Activated CD8-positive, alpha-beta memory T cell treated with anti-CD3 and anti-CD28 coated beads for 1 hour (primary cell): Measurements from ENCODE around the gene KCNAB1.

Source experiments
- DNase-seq, 2 donors: peaks; one replicate each; pipeline ENCODE4 v3.0.0-alpha.2; 2020; ENCODE audit warnings: low read depth in 1 of 2; ENCODE audit errors: extremely low read depth in 1 of 2

KCNAB1 gene

DNA sequence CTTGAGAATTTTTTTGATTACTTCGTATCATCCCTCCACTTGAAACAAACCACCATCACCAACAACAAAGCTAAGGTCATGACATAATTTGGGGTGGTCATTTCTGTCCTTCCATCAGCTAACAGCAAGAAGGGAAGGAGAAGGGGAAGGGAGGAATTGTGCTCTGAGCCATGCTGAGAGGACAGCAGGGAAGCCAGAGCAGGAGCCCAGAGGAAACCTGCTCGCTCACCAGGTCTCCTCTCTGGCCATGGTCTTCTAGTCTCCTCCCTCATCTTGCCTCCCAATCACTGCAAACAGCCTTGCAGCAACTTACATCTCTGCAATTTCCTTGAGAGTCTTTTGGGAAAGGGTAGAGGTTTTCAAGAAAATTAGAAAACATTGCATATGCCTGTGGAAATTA lies 237.9 kb downstream of the KCNAB1 start:
- no peak for DNase-seq

DNA sequence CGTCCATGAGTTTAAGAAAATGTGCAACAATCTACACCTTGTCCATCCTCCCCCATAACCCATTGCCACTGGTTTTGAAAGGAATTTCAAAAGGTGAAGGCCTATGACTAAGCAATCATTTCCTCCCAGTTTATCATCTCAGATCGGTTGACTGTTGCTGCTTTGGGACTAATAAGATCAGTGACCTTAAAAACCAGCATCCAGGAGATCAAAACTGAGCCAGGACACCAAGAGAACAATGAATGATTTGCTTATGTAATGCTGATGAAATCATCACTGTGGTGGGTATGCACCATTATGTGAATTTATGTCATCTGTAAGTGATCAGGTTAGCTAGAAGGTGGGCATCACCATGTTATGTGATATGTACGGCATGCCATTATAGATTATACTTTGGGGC lies 239.0 kb downstream of the KCNAB1 start:
- no peak for DNase-seq

DNA sequence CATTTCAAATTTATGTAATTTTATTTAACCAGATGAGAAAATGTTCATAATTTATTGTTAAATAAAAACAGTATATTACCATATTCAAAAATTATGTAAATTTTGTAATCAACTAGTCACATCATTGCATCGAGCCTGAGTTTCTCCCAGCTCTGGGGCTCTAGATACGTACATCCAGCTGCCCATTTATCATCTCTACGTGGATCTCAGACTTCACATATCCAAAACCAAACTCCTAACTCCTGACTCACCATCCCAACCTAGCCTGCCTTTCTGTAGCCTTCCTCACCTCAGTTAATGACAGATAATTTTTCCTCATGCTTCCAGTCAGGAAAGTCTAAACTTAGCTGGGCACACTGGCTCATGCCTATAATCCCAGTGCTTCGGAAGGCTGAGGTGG lies 239.7 kb downstream of the KCNAB1 start:
- DNase-seq = no peak

DNA sequence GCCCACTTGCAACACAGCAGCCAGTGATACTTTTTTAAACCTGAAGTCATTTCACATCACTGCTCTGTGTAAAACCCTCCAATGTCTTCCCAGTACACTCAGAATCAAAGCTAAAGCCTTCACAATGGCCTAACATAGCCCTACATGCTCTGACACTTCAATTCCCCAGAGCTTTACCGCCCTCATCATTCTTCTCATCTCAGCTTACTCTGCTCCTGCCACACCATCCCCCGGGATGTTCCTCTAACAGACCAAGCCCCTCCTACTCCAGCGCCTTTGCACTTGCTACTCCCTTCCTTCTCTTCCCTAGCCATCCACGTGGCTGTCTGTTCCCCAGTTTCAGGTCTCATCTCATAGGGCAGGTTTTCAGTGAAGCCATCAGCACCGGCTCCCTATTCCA lies 240.6 kb downstream of the KCNAB1 start:
- DNase-seq = no peak

DNA sequence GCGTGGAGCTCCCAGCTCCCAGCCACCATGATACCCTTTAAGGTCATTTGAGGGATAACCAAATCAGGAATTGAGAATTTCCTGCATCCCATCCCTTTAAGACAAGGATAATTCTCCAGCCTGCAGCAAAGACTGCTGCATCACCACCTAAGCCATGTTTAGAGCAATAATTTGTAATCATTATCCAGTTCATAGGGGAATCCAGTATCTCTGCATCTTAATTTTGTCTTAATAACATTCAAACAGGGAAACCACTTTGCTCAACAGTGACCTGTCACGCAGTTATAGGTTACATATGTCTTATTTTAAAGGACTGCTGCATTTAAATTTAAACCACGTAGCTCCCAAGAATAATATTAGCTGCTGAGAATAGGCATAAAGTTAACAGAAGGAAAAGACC lies 246.2 kb downstream of the KCNAB1 start:
- DNase-seq = no peak

DNA sequence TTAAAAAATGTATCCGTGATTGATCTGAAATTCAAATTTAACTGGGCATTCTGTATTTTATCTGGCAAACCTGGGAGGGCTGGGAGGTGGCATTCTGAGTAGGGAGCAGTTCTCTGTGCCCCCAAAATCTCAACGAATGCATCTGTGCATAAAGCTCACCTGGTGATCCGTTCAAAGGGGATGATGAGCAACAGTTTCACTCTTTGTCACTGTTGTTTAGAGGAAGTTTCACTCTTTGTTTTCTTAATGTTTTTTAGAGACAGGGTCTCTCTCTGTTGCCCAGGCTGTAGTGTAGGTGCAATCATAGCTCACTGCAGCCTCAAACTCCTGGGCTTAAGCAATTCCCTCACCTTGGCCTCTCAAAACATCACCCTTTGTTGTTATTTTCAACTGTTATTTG lies 247.8 kb downstream of the KCNAB1 start:
- DNase-seq = no peak

DNA sequence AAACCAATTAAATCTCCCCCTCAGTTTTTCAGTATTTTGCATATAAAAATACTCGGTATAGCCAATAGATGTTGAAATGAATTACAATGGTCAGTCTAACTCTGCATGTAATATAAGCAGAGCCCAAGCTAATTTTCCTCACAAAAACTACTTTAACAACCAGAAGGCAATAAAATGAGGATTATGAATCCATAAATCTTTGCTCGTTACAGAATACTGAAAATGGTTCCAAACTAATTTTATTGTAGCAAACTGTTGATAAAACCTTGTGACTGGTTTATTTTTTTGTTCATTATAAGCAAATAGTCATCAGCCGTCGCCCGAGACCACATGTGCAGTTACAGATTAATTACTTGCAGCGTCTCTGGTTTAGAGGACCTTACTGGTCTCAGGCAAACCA lies 251.3 kb downstream of the KCNAB1 start:
- no peak for DNase-seq

DNA sequence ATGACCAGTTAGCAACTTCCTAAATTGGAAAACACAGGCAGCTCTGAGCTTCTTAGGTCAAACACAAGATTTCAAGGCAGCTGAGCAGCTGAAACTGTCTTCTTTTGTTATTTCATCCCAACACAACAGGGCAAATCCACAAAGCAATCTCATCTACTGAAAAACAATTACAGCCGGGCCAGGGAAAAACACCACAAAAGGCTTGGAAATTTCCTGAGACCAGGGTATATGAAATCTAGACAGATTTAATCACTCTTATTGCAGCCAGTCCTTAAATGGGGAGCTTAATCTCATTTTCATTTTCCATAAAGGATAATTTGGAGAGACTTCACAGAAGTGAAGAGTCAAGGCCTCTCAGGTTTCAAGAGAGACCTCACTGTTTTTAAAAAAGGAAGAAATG lies 252.7 kb downstream of the KCNAB1 start:
- no peak for DNase-seq

DNA sequence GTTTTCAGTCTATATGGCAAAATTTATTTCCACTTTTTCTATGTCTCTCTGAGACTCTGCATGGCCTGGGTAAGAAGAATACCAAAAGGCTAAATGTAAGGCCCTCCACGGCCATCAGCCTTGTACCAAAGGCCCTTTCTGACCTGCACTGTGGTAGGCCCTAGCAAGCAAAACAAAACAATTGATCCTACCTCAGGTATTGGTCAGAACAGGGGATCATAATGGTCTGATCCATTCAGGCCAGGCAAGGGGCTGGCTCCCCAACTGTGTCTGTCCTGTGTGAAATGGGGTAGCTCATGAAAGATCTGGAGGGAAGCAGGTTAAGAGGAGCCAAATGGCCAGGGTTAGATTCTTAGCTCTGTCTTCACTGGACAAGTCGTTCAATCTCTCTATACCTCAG lies 253.3 kb downstream of the KCNAB1 start:
- DNase-seq = no peak

DNA sequence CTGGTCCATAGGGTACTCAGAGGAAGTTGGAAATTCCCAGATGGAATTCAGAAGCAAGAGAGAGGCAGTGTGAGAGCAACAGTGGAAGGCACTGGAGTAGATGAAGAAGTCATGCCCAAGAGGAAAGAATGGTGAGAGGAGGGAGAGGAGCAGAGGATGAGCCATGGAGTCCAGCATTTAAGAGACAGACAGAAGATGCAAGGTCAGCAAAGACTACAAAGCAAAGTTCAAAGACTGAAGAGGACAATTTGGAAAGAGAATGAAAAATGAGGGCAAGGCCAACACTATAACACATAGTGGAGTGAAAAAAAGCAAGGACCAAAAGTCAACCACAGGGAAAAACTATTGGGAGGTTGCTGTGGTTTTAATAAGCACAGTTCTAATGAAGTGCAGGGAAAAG lies 255.8 kb downstream of the KCNAB1 start:
- no peak for DNase-seq

DNA sequence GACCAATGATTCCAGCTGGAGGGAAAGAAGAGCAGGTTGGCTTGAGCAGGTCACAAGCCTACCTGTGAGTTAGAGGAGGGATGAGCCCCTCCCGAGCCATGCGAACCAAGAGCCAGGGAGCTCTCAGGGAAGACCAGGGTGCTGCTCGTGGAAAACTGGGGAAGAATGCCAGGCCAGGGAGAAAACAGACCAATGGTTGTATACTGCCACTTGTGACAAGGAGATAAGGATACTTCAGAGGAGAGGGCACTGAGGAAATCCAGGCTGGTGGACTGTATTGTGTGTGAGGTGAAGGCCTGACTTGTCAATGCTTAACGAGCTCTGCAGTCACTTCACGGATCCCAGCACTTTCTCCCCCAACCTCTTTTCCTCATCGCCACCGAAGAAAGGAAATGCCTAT lies 256.9 kb downstream of the KCNAB1 start:
- DNase-seq = no peak

DNA sequence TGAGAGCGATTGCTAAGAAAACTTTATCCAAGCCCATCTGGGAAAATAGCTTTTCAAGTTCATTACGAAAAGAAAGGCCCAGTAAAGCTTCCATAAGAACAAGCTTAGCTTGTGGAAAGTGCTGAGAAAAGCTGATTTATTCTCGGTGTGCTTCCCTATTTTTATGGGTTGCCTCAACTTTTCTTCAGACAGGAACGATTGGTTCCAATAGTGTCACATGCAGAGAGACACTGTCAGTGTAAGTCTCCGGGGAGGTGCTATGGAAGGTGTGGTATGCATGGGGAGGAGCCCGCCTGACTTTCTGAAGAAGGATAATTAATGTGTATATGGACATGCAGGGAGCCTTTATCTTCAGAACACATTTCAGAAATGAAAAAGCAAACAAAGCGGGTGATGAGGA lies 257.3 kb downstream of the KCNAB1 start:
- DNase-seq = no peak

DNA sequence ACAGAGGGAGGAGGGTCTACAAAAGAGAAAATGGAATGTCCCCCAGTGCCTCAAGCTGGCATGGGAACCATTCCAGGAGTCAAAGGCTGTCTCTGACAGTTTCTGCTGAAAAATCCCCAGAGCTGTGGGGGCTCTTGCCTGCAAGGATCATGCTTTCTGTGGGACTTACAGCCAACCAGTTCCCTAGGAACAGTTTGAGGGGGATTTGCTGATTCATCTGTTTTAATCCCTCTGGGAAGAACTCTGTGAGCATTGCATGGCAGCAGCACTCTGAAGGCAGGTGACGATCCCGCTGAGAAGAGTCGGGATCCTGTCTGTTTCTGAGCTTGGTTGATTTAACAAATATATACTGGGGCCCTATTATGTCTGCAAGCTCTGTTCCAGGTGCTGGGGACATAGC lies 258.5 kb downstream of the KCNAB1 start:
- DNase-seq = no peak

DNA sequence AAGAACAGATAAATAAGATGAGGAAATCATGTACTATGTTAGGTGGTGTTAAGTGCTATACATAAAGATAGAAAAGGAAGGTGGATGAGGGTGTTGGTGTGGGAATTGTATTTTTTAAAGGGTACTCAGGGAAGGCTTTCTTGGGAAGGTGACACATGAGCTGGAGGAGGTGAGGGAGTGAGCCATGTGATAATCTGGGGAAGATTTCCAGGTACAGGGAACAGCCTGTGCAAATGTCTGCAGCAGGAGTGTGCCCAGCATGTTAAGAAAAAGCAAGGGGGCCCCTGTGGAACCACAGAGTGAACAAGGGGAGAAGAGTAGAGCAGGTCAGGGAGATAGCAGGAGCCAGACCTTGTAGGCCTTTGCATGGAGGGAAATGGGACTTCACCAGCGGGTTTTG lies 258.9 kb downstream of the KCNAB1 start:
- DNase-seq = no peak

DNA sequence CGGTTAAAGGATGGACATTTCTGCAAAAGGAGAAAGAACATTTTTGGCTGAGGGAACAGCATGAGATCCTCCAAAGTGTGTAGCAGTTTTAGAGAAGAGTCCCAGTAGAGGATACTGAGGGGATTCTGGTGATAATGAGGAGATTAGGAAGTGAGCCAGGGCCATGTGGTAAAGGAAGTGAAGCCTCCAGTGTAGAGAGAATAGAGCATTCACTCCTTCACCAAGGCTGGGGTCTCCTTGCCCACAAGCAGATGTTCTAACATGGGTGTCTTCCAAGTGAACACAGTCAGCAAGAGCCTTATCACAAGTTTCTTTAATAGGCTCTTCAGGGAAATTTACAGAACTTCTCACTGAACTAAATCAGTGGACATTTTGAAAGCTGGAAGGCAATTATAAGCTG lies 260.9 kb downstream of the KCNAB1 start:
- no peak for DNase-seq

DNA sequence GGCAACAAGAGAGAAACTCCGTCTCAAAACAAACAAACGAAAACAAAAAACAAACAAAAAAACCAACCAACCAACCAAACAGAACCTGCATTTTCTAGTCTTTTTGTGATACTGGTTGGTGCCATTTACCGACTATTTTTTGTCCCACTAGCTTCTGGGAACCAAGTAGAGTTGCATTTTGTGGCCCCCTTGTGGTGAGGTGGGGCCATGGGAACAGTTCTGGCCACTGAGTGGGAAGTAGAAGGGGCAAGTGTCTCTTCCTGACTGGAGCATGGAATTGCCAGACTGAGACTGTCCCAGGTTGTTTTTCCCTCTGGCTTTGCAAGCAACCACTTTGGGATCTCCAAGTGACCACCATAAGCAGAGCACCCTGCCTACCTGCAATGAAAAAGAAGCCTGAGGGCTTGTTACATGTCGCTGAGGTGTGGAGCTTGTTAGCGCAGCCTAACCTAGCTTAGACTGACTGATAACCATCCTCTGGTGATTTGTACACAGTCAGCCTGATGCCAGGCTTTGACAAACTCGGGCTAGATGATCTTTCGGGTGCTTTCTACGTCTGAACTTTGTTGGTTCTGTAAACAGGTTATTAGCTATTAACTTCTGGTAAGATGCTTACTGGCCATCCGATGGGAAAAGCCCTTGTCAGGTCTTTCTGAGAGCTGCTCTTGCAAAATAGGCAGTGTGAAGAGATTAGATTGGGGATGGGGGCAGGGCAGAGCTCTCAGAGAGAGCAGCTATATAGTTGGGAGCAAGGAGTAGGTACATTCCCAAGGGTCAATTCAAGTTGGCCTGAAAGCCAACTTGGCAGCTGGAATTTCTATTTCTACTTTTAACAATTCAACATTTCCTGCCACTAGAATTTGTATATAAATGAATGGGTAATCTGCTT lies 262.3 kb downstream of the KCNAB1 start:
- no peak for DNase-seq

DNA sequence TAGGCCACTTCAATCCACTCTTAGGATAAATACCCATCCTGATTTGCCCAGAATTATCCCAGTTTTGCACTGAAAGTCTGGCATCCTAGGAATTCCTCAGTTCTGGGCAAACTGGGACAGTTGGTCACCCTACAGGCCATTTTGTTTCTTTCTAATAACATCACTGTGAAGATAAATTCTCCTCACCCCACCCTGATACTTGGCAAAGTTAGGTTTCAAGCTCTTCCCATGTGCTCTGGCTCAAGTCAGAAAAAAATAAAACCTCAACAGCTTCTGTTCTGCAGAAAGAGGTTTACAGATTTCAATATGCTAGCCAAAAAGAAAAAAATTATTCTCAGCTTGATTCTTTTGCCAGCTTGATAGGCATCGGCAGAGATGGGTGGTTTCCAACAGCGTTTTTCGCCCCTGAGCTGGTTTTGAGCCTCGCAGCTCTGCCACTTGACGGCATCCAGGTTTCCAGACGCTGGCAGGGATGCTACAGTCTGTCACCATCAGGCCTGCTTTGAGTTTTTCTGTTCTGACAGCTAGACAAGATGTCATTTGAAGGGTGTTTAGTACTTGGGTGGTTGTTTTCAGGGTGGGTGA lies 263.2 kb downstream of the KCNAB1 start:
- no peak for DNase-seq

DNA sequence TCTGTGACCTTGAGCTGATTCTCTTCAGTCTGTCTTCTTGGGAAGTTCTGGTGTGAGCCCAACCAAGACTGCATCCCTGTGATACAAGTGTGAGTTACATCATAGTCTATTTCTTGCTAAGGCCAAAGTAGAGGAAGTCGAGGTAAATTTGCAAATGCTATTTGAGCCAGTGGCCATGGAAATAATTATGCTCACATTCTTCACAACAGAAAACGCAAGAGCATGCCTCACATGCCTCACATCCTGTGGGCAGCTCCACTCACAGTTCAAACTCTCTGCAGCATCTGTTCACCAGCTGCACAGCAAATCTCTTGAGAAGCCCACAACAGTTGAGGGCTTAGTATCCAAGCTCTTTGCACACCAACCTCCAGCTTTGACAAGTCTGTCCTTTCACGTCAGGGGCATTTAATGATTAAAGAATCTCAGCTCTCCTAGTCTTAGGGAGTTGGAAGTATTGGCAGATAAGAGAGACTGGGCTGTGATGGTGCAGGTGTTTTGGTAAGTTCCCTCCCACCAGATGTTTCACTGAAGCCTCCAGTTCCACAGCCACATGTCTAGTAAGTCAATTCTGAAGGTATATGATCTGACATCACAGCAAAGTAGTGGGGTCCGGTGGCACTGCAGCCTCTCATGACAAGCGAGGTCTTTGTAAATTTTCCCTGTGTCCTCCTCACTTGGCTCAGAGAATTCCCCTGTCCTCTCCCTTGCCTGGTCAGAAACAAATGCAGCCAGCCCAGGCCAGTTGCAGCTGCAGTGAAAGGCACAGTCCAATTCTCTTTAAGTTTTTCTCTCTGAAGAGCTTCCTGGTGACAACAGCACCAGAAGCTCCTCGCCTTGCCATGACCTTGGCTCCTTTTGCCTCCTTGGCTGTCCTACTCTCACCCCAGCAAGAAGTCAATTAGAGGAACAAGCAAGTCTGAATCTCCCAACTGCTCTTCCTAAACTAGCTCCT lies 268.4 kb downstream of the KCNAB1 start:
- no peak for DNase-seq

DNA sequence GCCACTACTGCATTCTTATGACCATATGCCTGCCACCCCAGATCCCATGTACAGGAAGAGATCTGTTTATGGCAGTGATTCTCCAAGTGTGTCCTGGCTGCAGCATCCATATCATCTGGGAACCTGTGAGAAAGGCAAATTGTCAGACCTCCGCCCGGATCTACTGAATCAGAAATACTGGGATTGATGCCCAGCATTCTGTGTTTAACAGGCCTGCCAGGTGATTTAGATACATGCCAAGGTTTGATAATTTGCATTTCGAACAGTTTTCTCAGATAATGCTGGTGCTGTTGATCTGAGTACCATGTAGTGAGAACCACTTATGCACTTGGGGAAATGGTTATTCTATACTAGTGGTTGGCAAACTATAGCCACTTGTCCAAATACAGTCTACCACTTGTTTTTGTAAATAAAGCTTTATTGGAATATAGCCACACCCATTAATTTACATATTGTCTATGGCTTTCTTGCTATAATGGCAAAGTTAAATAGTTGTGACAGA lies 269.1 kb downstream of the KCNAB1 start:
- DNase-seq = no peak

DNA sequence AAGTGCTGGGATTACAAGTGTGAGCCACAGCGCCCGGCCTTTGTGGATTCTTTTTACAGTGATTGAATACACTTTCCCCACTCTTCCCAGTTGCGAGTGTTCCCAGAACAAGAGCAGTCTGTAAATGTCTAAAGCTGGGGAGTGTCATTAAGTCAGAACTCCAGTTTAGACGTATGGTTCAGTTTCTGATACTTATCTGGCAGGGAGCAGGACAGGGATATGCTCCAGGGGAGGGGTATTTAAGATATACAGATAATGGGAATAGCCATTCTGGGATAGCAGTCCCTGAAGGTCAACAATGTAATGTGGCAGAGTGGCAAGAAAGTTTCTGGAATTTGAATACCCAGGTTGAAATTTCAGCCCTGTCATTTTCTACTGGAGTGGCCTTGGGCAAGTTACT lies 270.5 kb downstream of the KCNAB1 start:
- no peak for DNase-seq

DNA sequence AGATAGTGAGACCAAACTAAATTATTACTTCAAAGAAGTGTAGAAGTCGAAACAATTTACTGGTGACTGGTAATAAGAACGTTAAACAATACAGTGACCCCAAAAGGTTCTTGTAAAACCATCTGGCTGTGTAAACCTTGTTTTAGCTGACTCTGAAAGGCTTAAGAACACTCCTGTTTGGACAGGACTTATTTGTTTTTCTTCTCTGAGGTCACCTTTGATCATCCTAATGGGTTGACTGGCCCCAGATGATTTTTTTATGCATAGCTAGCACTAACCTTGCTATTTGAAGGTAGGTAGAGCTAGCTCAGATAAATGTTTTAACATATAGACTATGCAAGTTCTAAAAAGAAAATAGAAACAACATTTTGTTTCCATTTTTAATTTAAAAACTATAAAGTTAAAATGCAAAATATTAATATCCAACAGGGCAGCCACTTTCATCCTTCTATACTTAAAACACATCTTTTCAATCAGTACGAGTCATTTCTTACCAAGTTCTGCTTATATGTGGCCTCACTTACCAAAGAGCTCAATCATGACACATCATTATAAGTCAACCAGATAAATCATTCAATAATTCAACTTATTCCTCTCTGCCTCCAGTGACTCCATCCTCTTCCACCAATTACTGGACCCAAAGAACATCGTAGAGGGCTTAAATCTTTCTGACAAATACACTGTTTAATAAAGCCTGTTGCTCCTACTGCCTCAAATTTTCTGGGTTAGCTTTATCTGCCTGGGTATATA lies 275.8 kb downstream of the KCNAB1 start:
- no peak for DNase-seq
